Cardiac muscle cell (in vitro differentiated cells and primary cell): Measurements from ENCODE around the gene AQP12B. TPM values are rescaled to one million over a fixed set of nuclear protein-coding genes. Genes with fewer than 3 reads are reported as not detected.
A peak's percentile ranks its signal among the peaks of the same experiment; 100 is the strongest.
"Not testable (repeated sequence)": the region's sequence is repeated elsewhere in the genome, so short reads cannot be mapped to it uniquely, and the experiment has no call there.

Experiments
- DNase-seq, 2 donors: peaks; one replicate each; pipeline versions ENCODE4 v3.0.0 to v3.0.0-alpha.2; 2010 to 2017; ENCODE audit warnings: low read depth in 1 of 2, low spot score in 1 of 2
- H3K27ac ChIP-seq: fragments of 200-600 bp; sonication (generic); 2 replicates; pipeline ENCODE4 v1.5.1; 2016
- H3K27me3 ChIP-seq: fragments of 200-600 bp; sonication (generic); 2 replicates; pipeline ENCODE4 v1.6.0; 2016; ENCODE audit warnings: control low read depth
- H3K36me3 ChIP-seq: fragments of 200-600 bp; sonication (generic); 2 replicates; pipeline ENCODE4 v1.5.1; 2016; ENCODE audit warnings: control low read depth
- H3K4me1 ChIP-seq: fragments of 200-600 bp; sonication (generic); 2 replicates; pipeline ENCODE4 v1.8.1; 2017; ENCODE audit warnings: low read depth, mild to moderate bottlenecking, mixed run types
- H3K4me3 ChIP-seq: fragments of 200-600 bp; sonication (generic); 2 replicates; pipeline ENCODE4 v1.5.1; 2016; ENCODE audit warnings: mild to moderate bottlenecking
- H3K9me3 ChIP-seq: fragments of 200-600 bp; sonication (generic); 2 replicates; pipeline ENCODE4 v1.5.1; 2017; ENCODE audit warnings: low read depth, mild to moderate bottlenecking, control low read depth
- CTCF ChIP-seq: IDR thresholded peaks from 2 replicates; pipeline ENCODE4 v1.5.1; 2012; ENCODE audit warnings: low read depth, mild to moderate bottlenecking, low read length
- polyA plus RNA-seq: library from polyadenylated mRNA; unstranded; fragments of >200 nt; fragmentation: Nextera tagmentation; extraction: Ambion mirVana; gene quantifications from 2 replicates; pipeline ENCODE4 v1.2.1, GENCODE V29; 2016
- total RNA-seq: library from RNA; depleted of rRNA; stranded (reverse); fragments of >200 nt; gene quantifications from 2 replicates; pipeline ENCODE4 v1.2.3, GENCODE V29; 2016

AQP12B gene
- total and polyA plus RNA-seq, 2 experiments from 2014 or later = not detected

- not testable (repeated sequence) for H3K9me3 ChIP-seq, H3K36me3 ChIP-seq, DNase-seq, H3K4me1 ChIP-seq, H3K27ac ChIP-seq, H3K27me3 ChIP-seq, H3K4me3 ChIP-seq
Measured at GRCh38 chr2:240698852-240699561, 16.3 kb upstream of the AQP12B start.

GRCh38 chr2:240696469-240696868 is 13.8 kb upstream of the AQP12B start:
- H3K27me3 ChIP-seq, H3K4me1 ChIP-seq, H3K27ac ChIP-seq, DNase-seq, H3K4me3 ChIP-seq, H3K36me3 ChIP-seq, H3K9me3 ChIP-seq: not testable (repeated sequence)

GRCh38 chr2:240695593-240695992 is 12.9 kb upstream of the AQP12B start:
- H3K27me3 ChIP-seq, H3K27ac ChIP-seq, H3K4me1 ChIP-seq, H3K36me3 ChIP-seq, DNase-seq, H3K9me3 ChIP-seq, H3K4me3 ChIP-seq: not testable (repeated sequence)

- H3K4me3 ChIP-seq, H3K27ac ChIP-seq, H3K4me1 ChIP-seq, DNase-seq, H3K9me3 ChIP-seq, H3K36me3 ChIP-seq, H3K27me3 ChIP-seq: not testable (repeated sequence)
Measured at GRCh38 chr2:240694304-240694703, 11.6 kb upstream of the AQP12B start.

- H3K4me1 ChIP-seq, H3K36me3 ChIP-seq, DNase-seq, H3K4me3 ChIP-seq, H3K27ac ChIP-seq, H3K9me3 ChIP-seq, H3K27me3 ChIP-seq: not testable (repeated sequence)
Measured at GRCh38 chr2:240692583-240693561, 10.2 kb upstream of the AQP12B start.

- not testable (repeated sequence) for H3K4me1 ChIP-seq, H3K9me3 ChIP-seq, H3K36me3 ChIP-seq, H3K27ac ChIP-seq, H3K27me3 ChIP-seq, H3K4me3 ChIP-seq
- peak in 1 of 2 donors; percentile 0 for DNase-seq
Measured at GRCh38 chr2:240691631-240692420, 9.1 kb upstream of the AQP12B start, which contains the start of gene AQP12A. TSS of gene AQP12A (plus strand) at chr2:240691866. CDS start at chr2:240691914, 48 bp downstream.

GRCh38 chr2:240691075-240691427 is 8.4 kb upstream of the AQP12B start:
- H3K27ac ChIP-seq = not testable (repeated sequence)

GRCh38 chr2:240690421-240691074 is 7.9 kb upstream of the AQP12B start:
- H3K9me3 ChIP-seq, H3K27ac ChIP-seq, H3K27me3 ChIP-seq, DNase-seq, H3K4me3 ChIP-seq, H3K4me1 ChIP-seq, H3K36me3 ChIP-seq: not testable (repeated sequence)

More at GRCh38 chr2:240691075-240691427, 8.4 kb upstream of the AQP12B start:
- H3K4me1 ChIP-seq, H3K36me3 ChIP-seq, H3K4me3 ChIP-seq, DNase-seq, H3K27me3 ChIP-seq, H3K9me3 ChIP-seq: not testable (repeated sequence)

- no peaks in the 10 kb centered on the region for H3K36me3 ChIP-seq
- H3K9me3 ChIP-seq = no peaks in the 10 kb centered on the region
- H3K4me3 ChIP-seq = no peak overlapping the region
- no peak for TF ChIP-seq CTCF
- no peaks in the 10 kb centered on the region for H3K4me1 ChIP-seq
- H3K27ac ChIP-seq = no peak overlapping the region
- no peaks in the 10 kb centered on the region for H3K27me3 ChIP-seq
- DNase-seq = no peak
Measured at GRCh38 chr2:240689975-240690374, 7.3 kb upstream of the AQP12B start.
